GM21737 (cell line): Measurements from ENCODE around the gene KRTAP12-1.

Source experiments
- ATAC-seq: cut with Tn5 transposase; IDR thresholded peaks from one replicate; pipeline ENCODE4 v1.9.1; 2021; ENCODE audit warnings: mild to moderate bottlenecking, moderate library complexity; ENCODE audit not compliant: unreplicated experiment

The KRTAP12-1 gene, protein sequence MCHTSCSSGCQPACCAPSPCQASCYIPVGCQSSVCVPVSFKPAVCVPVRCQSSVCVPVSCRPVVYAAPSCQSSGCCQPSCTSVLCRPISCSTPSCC

GRCh38 chr21:44681861-44682579 lies at the start of gene KRTAP12-1:
TSS of gene KRTAP12-1 (minus strand) at chr21:44682163. CDS start at chr21:44682123, 40 bp downstream.
- ATAC-seq = no peak

- no peak for ATAC-seq
Measured at GRCh38 chr21:44730951-44731579, 49.1 kb upstream of the KRTAP12-1 start.

DNA sequence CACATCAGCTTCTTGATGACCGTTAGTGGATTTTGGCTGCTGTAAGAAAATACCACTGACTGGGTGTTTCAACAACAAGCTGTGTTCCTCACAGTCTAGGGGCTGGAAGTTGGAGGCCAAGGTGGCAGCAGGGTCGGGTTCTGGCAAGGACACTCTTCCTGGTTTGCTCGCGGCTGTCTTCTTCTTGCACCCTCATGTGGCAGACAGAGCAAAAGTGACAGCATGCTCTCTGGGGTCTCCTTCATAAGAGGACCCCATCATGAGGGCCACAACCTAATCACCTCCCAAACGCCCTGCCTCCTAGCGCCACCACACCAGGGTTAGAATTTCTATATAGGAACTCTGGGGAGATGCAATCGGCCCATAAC lies 48.0 kb upstream of the KRTAP12-1 start:
- no peak for ATAC-seq

DNA sequence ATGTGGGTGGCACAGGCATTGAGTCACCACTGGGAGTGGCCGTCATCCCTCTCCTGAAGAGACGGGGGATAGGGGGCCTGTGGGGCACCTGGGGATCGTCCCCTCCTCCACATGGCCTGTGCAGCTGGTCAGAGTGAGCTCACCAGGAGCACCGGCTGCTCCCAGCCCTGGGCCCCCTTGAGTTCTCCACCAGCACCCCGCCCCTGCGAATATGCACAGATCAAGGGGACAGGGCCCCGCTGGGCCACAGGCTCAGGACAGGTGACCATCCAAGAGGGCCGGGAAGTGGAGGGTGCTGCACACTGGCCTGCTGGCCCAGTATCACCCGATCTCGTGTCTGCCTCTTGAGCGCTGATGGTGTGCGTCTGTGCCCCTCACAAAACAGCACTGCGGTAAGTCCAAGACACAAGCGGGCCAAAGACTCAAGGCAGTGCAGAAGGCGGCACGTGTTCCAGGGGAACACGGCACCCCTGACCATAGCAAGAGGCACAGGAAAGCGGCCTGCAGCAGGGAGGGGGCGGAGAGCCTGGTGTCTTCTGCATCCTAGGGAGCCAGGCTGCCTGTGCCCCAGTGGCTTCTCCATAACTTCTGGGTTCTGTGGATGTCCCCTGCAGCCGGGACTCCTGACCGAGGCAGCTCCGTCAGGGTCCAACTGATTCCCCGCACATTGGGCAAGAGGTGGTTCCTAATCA lies 47.5 kb upstream of the KRTAP12-1 start:
- no peak for ATAC-seq

- no peak for ATAC-seq
Measured at GRCh38 chr21:44728716-44729115, 46.8 kb upstream of the KRTAP12-1 start.

DNA sequence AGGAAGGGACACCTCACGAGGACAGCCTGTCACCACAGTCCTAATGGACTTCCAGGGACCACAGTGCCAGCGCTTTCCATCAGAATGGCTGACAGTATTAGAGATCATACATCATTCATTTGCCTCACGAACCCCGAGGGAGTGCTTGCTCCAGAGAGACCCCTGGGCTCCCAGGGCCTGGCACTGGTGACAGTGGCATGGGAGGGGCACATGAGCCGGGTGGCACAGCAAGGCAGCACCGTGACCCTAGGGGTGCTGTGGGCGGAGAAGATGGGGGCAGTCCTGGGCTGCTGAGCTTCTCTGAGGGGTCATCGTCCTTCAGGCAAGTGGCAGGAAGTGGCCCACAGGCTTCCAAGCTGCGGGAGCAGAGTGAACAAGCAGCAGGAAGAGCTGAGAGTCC lies 45.8 kb upstream of the KRTAP12-1 start:
- ATAC-seq = no peak

DNA sequence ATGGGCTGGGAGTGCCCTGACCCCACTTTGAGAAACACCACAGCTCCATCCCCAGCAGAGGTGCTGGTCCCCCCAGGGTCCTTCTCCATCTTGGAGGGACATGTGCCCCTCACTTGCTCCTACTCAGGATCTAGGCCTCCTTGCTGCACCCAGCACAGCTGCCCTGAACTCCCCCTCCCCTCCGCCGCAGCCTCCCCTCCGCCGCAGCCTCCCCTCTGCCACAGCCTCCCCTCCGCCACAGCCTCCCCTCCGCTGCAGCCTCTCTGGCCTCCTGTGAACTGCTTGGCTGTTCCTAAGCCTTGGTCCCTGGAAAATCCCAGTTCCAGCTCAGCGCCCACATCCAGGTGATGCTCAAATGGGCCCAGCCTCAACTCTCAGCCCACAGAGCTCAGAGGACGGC lies 45.4 kb upstream of the KRTAP12-1 start:
- ATAC-seq = no peak

- ATAC-seq = no peak
Measured at GRCh38 chr21:44726826-44727225, 44.9 kb upstream of the KRTAP12-1 start.

- no peak for ATAC-seq
Measured at GRCh38 chr21:44724926-44725325, 43.0 kb upstream of the KRTAP12-1 start.

- ATAC-seq = no peak
Measured at GRCh38 chr21:44724196-44724595, 42.2 kb upstream of the KRTAP12-1 start.

DNA sequence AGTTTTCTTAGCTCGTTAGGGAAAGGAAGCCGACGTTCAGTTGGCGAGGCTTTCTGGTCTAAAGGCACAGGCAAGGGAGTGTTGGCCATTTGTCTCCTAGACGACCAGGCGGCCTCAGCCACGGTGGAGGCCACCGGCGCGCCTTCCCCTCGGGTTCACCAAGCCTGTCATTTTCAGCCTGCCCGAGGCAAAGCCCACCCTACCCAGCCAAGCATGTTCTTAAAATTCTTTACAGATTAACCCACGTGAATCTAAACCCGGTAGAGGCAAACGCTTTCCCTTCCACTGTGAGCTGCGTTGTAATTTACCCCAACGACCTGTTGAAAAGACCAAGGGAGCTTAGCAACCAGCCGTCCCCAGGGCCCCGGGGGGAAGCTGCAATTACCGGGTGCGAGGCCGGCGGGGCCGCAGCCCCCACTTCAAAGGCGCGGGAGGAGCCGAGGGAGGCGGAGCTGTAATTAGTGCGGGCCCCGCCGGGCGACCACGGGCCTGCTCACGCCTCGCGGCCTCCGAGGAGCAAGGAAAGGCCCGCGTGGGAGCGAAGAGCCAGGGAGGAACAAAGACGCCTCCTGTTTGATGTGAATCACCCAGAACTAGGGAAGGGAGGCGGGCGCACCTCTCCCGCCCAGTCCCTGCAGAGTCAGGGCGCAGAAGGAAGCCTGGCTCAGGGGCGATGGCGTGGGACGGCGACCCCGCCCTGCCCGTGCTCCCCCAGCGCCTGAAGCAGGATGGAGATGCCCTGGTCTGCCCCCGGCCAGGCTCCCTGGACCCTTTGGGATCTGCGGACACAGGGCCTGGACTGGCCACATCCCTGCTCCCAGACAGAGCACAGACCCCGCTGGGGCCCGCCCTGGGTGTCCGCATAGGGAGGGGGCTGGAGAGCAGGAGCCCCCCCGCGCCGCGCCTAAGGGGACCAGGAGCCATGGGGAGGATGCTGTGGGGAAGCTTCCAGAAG lies 41.5 kb upstream of the KRTAP12-1 start:
- no peak for ATAC-seq

DNA sequence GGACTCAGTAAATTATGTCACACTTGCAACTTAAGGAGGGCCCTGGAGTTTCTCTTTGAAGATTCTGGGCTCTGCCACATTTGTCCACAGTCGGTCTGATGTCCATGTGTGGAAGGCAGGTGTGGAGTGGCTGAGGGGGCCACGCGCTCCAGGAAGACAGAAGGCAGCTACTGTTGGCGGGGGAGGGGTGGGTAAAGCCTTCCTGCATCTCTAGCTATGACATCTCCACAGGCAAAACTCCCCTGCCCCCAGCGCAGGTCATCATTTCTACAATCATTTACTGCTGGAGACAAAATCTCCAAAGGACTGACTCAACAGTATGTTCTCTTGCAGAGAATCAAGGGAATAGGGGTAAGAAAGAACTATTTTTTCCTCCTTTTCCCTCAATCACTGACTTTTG lies 40.8 kb upstream of the KRTAP12-1 start:
- ATAC-seq = no peak

DNA sequence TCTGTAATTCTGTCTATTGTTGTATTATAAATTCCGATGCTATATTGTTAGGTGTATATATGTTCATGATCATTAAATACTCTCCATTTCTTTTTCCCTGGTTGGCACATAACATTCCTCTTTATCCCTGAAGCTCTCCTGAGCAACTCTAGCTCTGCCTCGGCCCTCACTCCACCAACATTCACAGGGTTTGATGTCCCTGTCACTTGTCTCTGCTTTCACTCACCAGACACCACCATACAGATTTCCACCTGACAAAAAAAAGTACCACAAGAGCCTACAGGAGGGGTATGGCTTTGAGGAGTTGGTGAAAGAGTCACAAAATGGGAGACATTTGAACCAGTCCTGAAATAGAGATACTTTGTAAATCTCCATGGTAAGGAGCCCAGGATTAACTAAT lies 38.2 kb upstream of the KRTAP12-1 start:
- ATAC-seq = no peak

DNA sequence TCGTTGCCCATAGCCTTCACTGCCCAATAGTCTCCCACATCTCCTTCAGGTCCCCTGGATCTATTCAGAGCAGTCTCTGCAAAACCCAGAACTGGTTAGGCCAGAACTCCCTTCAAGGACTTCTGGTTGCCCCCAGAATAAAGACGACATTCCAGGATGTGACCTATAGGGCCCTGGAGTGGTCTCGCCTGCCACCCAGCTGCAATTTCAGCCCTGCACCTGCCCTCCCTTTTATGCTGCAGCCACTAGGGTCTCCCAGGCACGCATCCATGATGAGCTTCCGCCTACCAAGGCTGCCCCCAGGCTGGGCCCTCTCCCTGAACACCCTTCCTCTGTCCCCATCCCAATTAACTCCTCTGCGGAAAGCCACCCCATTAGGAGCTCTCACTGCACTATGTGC lies 36.6 kb upstream of the KRTAP12-1 start:
- ATAC-seq = no peak

- no peak for ATAC-seq
Measured at GRCh38 chr21:44718093-44718492, 36.1 kb upstream of the KRTAP12-1 start.

DNA sequence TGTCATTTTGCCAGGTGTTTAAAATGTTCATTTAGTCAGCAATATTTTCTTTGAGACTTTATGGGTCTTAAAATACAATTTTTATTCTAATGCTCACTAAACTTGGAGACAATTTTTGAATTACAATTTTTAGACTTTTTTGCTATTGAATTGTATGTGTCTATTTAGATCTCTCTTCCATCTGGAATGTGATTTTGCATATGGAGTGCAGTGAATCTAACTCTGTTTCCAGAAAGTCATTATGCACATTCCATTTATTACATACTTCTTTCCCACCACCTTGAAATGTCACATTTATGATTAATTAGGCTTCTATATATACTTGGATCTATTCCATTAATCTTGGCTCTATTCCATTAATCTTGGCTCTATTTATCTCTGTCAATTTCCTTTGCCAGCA lies 35.0 kb upstream of the KRTAP12-1 start:
- ATAC-seq = no peak

- no peak for ATAC-seq
Measured at GRCh38 chr21:44714905-44715304, 32.9 kb upstream of the KRTAP12-1 start.

DNA sequence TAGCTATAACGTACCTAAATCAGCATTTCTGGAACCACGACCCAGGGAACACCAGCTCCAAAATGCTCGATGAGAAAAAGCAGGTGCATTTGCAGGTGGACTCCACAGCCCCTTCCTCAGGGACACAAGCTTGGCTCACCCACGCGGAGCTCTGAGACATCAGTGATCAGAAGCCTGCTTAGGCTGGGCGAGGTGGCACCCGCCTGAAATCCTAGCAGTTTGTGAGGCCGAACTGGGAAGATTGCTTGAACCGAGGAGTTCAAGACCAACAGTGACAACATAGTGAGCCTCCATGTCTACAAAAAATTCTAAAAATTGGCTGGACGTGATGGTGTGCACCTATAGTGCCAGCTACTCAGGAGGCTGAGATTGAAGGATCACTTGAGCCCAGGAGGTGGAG lies 31.9 kb upstream of the KRTAP12-1 start:
- ATAC-seq = no peak

DNA sequence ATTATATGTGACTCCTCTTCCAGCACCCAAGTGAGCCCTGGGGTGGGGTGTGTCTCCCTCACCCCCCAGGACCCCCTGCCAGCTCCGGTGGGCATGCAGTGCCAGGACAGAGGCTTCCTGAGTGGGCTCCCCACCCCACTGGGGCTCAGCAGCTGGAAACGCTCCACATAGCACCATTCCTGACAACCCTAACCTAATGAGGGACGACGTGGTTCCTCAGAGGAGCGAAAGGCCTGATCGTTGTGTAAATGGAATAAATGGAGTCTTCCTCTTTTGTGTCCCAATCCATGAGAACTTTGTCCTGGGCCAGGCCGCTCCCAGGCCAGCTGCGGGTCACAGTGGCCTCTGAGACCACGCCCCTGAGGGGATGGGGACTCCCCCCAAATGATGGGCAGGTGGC lies 31.2 kb upstream of the KRTAP12-1 start:
- no peak for ATAC-seq

- no peak for ATAC-seq
Measured at GRCh38 chr21:44712203-44713028, 30.5 kb upstream of the KRTAP12-1 start.
